Measurements from ENCODE around the gene SLAMF7.

DNA sequence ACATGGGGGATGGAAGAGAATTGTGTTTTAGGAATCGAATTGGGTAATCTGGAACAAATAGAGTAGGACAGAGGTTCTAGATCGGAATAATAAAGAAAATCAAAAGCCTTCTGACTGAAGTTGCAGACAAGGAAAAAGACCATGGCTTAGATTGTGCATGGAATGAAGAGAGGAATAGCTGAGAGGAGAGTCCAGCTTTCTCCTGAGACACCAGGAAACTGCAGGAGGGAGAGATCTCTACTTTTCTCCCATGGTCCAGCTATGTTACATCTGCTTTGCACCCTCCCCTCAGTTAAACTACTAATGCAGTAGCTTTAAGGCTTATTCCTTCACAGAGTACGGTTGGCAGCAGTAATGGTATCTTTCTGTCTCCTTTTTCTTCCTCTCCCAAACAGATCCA lies 13.4 kb downstream of the SLAMF7 start:
- TF ChIP-seq POLR2A (IDR thresholded peaks at IDR 0.05) = no peak
- TF ChIP-seq, protein P1, sequence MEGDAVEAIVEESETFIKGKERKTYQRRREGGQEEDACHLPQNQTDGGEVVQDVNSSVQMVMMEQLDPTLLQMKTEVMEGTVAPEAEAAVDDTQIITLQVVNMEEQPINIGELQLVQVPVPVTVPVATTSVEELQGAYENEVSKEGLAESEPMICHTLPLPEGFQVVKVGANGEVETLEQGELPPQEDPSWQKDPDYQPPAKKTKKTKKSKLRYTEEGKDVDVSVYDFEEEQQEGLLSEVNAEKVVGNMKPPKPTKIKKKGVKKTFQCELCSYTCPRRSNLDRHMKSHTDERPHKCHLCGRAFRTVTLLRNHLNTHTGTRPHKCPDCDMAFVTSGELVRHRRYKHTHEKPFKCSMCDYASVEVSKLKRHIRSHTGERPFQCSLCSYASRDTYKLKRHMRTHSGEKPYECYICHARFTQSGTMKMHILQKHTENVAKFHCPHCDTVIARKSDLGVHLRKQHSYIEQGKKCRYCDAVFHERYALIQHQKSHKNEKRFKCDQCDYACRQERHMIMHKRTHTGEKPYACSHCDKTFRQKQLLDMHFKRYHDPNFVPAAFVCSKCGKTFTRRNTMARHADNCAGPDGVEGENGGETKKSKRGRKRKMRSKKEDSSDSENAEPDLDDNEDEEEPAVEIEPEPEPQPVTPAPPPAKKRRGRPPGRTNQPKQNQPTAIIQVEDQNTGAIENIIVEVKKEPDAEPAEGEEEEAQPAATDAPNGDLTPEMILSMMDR (IDR thresholded peaks at IDR 0.05) = no peak

All from heart left ventricle (tissue), 13 donors.